Hindlimb muscle (tissue), 1 donor: ENCODE results near the gene IRX2. TPM values are rescaled to one million over a fixed set of nuclear protein-coding genes. Genes with fewer than 3 reads are reported as not detected.

Experiments used
- DNase-seq: peaks from one replicate; pipeline ENCODE4 v3.0.0-alpha.2; 2013
- polyA plus RNA-seq: library from polyadenylated mRNA; unstranded; fragments of 120-200 nt; gene quantifications from one replicate; pipeline ENCODE4 v1.2.1, GENCODE V29; 2013; ENCODE audit not compliant: insufficient read length

Gene IRX2
- polyA plus RNA-seq = 0.58 TPM

DNA sequence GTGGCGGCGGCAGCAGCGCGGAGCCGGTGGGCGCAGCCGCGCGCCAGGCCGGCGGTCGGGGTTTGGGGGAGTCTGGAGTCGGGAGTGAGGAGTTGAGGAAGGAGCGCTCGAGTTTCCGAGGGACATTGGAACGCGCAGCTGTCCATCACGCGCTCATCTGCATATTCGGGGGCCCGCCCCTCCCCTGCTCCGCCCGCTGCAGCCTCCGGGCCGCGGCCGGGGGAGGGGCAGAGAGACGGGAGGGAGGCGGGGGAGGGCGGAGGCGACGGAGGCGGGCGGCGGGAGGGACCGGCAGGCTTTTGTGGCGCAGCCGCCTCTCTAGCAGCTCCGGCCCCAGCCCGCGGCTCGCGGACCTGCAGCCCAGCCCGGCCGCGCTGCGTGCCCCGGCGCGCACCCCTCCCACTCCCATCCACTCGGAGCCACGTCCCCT is at the start of gene IRX2:
TSS of gene IRX2 (minus strand) at position 86 of the 430 bp plus-strand sequence. CDS start 264 bp downstream, outside the sequence.
- DNase-seq = peak; percentile 83

DNA sequence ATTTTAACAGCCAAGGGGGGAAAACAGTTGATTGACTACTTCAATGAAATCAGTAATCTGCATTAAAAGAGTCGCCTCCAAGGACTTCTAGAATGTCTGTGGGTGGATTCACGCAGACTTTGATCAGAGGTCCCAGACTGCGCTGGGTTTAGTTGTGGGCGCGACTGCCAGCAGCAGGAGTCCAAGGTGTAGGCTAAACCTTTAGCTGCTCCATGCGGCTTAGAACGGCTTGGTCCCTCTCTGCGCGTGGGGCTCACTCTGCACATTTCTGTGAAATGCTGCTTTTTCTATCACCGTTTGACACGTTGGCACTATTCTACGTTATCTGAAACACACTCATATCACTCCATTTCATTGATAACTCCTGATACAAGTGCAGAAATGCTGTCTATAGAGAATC is 48.6 kb upstream of the IRX2 start:
- DNase-seq = no peak

DNA sequence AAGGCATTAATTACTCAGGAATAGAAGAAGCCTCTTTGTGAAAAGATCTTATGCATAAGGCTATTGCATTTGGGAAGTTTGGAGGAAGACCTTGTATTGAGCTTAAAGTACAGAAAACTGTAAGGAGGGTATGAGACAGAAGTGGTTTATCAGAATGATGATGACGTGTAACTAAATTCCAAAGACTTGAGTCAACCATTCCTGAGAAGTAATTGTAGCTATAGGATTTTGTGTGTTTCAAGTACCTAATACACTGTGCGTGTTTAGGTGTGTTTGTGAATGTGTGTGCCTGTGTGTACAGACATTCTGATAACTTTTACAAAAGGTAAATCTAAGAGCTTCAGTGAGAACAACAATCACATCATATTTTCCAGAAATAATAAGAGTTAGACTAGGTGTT is 46.5 kb upstream of the IRX2 start:
- no peak for DNase-seq

DNA sequence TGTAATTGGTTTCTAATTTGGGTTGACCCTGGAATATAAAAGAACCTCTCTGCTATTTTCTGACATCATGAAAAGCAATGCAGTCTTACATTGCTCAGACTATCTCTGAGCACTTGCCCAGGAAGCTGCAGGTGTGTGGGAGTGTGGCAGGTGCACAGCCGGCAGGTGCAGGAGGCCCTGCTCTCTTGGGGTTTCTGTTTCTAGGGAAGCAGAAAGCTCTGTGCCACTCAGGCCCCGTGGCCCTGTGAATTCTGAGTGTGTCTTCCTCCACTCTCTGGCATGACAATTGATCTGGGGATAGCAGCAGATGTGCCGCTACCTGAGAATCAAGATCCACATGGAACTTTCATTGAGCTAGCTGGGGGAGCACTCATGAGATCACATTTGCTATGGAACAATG is 45.7 kb upstream of the IRX2 start:
- no peak for DNase-seq

DNA sequence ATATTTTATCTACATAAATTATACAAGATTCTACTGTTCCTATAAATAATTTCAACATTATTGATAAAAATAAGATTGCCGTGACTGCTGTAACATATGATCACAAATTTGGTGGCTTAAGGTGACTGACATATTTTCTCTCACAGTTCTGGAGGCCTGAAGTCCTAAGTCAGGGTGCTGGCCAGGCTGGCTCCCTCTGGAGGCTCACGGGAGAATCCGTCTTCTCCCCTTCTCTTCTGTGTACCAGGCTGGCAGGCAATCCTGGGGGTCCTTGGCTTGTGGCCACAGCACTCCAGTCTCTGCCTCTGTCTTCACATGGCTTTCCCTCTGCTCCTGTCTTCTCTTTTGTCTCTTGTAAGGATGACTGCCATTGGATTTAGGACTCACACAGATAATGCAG is 31.7 kb upstream of the IRX2 start:
- no peak for DNase-seq

DNA sequence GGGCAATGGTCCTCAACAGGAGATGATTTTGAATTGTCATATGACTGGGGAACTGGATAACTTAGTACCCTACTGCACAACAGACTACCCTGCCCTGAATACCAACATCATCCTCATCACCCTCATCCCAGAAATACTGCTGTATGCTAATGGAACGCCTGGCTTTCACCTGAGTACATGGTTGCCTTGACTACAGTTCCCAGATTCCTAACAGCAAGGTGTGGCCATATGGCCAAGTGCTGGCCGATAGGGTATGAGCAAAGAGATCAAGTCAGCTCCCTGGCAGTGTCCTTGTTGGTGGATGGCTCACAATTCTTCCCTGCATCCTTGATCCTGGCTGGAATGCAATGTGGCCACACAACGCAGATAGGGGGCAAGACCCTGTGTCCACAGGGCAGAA is 31.2 kb upstream of the IRX2 start:
- no peak for DNase-seq

DNA sequence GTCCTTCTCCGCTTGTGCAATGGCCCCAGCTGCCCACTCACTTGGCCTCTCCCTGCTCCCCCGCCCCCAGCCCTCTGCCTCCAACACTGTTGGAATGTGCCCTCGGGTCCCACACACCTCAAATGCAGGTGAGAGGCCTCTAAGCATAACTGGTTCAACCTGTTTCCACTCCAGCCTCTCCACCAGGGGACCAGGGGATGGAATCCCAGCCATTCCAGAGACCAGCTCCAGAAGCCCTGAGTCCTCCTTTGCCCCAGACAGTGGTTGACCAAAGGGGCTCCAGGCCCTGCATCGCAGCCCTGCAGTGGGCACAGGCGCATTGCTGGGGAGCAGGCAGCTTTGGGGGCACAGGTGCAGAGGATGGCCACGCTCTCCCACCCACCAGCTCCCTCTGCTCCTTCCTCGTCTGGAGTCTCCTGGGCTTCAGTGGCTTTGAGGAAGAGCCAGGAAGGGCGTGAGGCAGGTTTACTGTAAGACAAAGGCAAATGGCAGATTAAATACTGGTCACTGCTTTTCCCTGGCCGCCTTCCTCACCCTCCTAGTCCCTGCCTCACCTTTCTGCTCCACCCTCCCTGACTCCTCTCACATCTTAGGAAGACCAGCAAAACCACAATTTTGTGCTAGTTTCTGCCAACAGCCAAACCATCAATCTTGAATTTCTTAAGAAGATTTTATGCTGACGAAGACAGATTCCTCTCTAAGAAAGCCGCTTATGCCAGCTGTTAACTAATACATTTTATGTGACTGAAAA is 29.1 kb upstream of the IRX2 start:
- DNase-seq = no peak

DNA sequence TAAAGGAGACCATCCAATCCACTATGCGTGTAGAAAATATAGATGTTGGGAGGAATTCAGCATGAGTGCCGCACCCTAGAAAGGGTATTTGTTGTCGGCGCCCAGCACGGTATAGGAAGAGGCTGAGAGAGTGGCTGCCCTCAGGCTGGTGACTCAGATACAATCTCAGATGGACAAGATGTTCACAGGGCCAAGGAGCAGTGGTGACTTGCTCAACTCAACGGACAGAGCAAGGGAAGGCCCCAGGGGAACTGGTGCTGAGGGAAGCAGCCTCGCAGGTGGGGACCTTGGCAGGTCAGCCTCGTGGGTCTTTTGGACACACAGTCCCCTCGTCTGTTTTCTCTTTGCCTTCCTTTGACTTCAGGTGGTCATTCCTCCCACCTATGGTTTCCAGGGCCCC is 28.0 kb upstream of the IRX2 start:
- DNase-seq = no peak

DNA sequence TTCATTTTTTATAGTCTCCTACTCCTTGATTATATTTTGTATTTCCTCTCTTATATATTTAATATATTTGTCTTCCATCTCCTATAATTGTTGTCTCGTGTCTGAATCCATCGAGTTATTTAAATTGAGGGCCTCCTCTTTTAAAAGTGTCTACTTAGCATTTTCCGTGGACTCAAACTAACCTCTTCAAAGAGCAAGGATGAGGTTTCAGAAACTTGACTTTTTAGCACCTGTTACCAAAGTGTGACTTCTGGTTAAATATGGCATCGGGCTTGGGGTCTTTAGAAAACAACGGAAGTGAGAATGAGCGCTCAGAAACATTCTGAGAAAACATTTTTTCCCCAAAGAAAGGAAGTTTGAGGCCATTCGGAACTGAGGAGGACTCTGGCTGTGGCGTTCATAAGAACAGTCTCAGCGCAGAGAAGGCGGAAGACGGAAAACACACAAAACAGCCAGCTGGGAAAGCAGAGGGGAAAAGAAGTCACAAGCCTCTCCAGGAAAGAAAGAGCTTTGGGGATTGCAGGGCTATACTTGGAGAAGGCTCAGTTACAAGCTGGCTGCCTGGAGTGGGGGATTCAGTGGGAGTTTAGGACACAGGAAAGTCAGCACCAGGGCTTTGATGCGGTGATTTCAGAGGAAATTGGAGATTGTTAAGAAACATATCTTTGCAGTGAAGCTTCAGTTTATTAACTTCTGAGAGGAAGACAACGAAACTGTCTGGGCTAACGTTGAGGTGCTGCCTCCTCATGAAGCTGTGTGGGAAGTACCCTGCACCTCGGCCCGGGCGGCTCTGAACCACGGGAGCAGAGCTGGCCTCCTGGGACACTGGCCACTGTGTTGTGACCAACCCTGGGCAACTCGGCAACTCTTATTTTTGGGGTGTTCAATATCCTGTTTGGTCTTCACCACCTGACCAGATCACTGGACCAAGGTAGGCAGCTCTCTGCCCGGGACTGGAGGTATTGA is 25.1 kb upstream of the IRX2 start:
- DNase-seq = no peak

DNA sequence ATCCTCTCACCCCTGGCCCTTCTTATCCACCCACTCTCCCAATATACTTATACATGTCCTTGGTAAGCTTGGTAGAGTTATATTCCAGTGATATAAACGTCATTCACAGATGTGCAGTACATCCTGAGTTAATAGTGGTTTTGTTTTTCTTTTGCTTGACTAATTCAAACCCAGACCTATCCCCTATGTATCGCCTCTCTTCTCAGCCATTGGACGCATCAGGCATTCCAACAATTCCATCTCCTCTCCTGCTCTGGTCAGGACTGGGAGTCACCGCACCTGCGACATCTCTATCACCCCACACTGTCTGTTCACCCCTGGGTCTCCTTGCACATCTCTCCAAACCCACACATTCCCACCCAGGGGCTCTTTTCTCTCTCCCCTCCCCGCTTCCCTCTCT is 21.9 kb upstream of the IRX2 start:
- no peak for DNase-seq

DNA sequence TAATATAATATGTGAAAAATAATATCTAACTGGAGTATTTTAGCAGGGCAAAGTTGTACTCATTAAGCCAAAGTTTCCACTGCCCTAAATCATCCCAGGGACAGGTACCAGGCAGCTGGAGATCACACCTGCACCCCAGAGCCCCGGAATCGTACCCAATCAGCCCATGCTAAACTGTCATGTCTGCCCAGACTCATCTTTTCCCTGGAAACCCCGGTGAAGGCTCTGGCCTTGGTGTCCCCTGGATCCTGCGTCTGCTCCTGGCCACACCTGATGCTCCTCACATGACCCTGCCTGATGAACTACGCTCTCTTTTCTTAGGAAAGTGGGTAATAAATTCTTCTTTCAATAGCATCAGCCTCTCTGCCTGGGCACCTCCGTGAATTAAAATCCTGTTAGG is 15.6 kb upstream of the IRX2 start:
- DNase-seq = no peak

DNA sequence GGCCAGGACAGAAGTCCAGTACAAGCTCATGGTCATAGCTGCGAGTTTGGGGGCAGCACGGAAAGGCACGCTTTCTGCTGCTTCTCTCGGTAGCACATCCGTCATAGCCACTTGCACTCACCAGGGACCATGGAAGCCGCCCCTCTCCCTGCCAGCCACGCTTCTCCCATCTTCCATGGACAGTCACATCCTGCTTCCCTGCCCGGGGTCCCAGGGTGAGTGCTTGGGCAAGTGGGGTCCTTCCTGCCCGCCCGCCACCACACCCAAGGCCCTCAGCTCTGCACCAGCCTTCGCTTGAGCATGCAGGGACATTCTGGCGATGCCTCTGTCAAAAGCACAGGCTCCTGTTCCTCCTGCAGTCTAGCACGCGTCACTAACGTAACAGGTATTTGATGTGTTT is 13.1 kb upstream of the IRX2 start:
- no peak for DNase-seq

DNA sequence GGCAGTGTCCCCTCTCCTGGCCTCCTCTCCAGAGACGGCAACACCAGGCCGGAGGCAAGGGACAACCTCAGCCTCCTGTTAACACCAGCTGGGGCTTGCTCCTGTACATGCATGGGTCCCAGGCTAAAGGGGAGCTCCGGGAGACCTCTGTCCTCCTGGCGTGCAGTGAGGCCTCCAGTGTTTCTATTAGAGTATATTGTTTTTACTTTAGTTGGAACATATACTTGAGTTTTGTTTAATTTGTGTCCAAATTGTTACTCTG is 12.0 kb upstream of the IRX2 start:
- no peak for DNase-seq

DNA sequence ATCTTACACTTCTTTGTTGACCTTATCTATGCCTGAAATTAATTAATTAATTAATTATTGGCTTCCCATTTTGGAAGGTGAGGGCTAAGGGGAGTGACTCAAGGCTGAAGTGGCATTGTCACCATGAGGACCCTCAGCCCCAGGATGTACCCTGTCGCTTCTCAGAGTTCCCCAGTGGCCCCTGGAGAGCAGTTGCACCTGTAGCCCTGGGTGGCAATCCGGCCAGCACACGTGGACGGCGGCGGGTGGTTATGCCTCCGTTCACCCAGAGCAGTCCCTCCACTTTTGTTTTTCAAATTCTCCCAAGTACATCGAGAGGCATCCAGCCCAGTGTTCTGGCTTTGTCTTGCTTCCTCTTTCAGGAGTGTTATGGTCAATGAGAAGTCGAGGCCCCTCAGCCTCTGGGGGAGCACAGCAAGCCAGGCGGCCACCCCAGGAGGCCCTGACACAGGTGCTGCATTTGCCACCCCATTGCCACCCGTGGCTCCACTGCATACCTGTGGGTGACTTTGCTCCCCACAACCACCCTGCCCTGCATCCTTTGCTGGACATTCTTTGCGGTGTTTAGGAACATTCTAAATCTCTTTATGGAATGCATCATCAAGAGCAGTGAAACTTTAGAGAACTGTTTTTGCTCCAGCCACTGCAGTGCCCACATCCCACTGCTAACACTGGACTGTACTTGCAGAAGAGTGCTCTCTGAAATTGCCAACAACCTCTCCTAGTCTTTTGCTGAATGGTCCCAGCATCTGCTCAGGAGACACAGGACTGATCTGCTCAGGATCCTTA is 11.5 kb upstream of the IRX2 start:
- no peak for DNase-seq

DNA sequence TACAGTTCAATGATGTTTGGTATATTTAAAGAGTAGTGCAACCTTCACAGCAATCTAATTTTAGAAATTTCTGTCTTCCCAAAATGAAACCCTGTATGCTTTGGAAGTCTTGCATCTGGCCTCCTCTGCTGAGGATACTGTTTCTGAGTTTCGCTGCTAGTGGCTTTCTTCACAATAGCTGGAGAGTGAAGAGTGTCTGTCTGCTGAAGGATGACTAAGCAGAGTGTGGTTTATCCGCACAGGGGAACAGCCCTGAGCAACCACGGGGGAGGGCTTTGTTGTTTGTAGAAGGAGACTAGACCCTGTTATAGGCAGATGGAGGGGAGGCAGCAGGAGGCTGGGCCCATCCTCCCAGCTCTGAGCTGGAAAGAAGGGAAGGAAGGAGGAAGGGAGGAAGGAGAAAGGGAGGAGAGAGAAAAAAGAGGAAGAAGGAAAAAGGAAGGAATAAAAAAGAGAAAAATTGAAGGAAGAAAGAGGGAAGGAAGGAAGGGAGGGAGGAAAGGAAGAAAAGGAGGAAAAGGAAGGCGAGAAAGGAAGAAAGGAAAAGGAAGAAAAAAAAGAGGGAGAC is 10.5 kb upstream of the IRX2 start:
- DNase-seq = no peak

DNA sequence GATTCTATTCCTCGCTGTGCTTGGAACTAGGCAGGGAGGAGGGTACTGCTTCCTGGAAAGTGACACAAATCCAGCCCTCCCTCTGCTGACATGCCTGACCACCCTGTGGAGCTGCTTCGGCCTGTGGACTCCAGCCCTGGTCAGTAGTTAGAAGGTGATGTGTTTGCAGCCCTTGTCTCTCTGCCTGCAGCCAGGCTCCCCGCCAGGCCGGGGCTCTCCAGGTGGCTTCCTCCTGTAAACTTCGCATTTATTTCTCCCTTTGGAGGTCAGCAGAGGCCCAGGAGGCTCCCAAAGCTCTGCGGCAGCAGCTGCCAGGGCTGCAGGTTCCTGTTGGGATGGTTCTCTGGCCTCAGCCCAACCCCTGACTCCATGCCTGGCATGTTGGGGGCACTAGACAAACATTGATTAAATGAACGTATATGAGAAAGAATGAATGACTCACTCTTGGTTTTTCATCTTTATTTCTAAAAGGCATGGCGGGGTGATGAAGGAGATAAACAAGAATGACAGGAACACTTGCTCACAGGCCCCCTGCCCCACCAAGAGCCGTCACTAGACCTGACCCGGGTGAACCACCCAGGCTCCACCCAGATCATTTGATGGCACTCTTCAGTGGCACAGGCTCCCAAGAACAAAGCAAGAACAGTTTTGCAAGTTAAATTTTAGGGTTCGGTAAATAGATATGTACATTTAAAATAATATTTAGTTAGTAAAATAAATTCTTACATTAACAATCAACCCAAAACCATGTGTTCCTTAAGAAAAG is 8.4 kb upstream of the IRX2 start:
- DNase-seq = no peak

DNA sequence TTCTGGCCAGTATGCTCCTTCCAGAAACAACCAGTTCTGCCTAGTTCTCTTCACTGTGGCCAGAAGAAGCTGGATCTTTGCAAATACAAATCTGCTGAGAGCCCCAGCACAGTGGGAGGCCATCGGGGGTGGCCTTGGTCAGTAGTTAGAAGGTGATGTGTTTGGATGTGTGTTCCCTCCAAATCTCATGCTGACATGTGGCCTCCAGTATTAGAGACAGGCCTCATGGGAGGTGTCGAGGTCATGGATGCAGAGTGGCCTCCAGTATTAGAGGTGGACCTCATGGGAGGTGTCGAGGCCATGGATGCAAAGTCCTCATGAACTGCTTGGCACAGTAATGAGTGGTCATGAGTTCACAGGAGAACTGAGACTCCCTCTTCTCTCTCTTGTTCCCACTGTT is 7.6 kb upstream of the IRX2 start:
- no peak for DNase-seq

DNA sequence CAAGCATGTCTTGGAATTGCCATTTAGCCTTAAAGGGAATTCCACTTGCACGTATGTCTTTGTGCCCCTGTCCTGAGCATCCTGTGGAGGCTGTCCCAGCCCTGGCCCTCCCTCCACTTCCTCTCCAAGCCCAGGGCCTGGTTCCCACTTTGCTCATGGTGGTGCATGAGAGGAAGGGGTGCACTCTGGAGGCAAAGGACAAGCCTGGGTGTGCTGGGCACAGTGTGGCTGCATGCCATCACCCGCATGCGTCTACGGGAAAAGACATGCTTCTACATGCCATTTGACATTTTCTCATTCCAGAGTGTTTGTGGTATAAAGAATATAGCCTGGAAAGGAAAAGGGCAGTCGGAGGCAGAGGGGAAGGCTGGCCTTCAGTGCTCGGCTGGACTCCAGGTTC is 7.2 kb upstream of the IRX2 start:
- no peak for DNase-seq

DNA sequence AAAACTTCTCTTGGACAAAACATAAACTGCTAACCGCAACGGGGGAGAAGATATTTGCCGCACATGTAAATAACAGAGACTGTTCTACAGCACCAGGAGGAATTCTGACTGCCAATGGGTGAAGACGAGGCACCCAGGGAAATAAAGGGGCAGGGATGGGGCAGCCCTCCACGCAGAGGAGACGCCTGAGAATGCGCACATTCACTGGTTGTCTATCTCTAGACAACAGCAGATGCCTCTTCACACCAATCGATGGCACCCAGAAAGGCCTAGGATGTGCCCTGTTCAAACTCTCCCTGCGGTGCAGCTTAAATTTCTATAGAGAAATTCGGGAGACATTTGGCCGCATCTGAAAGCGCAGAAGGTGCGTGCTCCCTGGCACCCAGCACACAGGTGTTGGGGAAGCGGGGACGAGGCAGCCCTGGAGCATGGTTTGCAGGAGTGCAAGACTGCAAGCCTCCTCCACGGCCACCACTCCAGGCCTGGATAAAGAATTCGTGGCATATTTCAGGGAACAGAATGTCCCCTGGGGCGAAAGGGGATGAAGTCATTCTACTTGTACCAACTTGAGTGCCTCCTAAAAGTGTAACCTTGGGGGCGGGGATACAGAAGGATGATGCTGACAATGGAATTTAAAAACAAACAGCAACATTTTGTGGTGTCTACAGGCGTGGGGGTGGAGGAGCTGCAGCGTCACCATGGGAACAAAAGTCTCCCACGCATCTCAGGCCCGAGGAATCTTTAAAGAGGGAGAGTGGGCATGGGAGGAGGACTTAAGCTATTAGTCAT is 6.3 kb upstream of the IRX2 start:
- no peak for DNase-seq

DNA sequence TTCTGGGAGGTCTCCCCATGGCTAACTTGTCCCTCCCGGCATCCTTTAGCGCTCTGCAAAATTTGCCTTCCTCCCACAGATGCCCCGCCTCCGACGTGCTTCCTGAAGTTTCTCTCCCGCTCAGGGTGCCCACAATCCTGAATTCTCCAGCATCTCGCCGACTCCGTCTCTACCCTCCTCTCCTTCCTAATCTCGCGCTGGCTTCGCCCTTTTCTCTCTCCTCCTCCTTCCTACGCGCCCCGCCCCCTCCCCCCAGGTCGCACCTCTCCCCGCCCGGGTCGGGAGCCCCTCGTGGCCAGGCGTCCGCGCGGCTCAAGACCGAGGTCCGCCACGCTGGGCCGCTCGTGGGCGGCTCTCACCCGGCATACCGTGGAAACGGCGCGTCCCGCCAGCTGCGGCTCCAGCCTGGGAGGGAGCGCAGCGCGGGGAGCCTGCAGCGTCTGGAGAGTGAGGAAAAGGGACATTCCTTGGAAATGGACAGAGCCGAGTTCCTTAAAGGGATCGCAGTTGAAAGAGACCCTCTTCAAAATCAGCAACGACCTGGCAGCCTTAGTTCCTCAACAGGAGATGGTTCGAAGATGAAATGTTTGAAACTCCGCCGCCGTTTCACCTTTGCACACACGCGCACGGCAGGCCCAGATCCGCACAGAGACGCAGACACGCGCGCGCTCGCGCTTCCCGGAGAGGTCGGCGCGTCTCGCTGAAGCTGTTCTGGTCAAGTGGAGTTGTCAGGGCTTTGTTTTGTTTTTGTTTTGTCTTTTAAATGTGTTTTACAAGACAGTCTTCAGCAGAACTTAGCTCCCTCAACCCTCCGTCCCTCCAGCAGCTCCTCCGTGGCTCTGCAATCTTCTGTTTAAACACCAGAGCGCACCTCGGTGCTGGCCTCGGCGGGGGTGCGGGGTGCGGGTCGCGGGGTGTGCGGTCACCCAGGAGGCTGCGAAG is 5.0 kb upstream of the IRX2 start:
- DNase-seq = no peak
